Transverse colon (tissue), 4 donors: ENCODE measurements around the gene RBFA. TPM values are rescaled to one million over a fixed set of nuclear protein-coding genes. Genes with fewer than 3 reads are reported as not detected.

ENCODE experiments used
- DNase-seq: peaks from one replicate; pipeline ENCODE4 v3.0.0-alpha.2; 2019
- H3K27ac ChIP-seq, 4 donors: fragments of 200-600 bp; sonication (generic); 2 replicates each; pipeline ENCODE4 v1.5.1; 2016 to 2018; ENCODE audit warnings: inconsistent platforms in 4 of 4
- H3K27me3 ChIP-seq: fragments of 200-600 bp; sonication (generic); 2 replicates; pipeline ENCODE4 v1.5.1; 2017; ENCODE audit warnings: inconsistent platforms
- H3K36me3 ChIP-seq, 4 donors: fragments of 200-600 bp; sonication (generic); 2 replicates each; pipeline ENCODE4 v1.5.1; 2017 to 2019; ENCODE audit warnings: inconsistent platforms in 4 of 4
- H3K4me1 ChIP-seq, 4 donors: fragments of 200-600 bp; sonication (generic); 2 replicates each; pipeline ENCODE4 v1.5.1; 2017 to 2020; ENCODE audit warnings: inconsistent platforms in 4 of 4
- H3K4me3 ChIP-seq, 4 donors: fragments of 200-600 bp; sonication (generic); 1 replicate in 1 of 4; 2 replicates in 3 of 4; pipeline versions ENCODE4 v1.5.1 to v1.6.1; 2017 to 2019; ENCODE audit warnings: inconsistent platforms in 4 of 4
- H3K9me3 ChIP-seq, 2 donors: fragments of 200-600 bp; sonication (generic); 2 replicates each; pipeline ENCODE4 v1.5.1; 2017 to 2019; ENCODE audit warnings: inconsistent platforms in 2 of 2
- EP300 ChIP-seq: sonication (generic); formaldehyde crosslinking; IDR thresholded peaks from one replicate; pipeline ENCODE4 v1.6.1; 2017; ENCODE audit warnings: antibody characterized with exemption, low read depth
- POLR2A ChIP-seq: fragments of 450-650 bp; IDR thresholded peaks from one replicate; pipeline ENCODE4 v1.6.1; 2016; ENCODE audit warnings: antibody characterized with exemption, mild to moderate bottlenecking, moderate library complexity
- POLR2AphosphoS5 ChIP-seq, 3 donors: sonication (generic); formaldehyde crosslinking; IDR thresholded peaks; one replicate each; pipeline ENCODE4 v1.6.1; 2016; ENCODE audit warnings: antibody characterized with exemption in 3 of 3
- WGBS, 2 donors: methylation state at CpG; one replicate each; pipeline ENCODE4 v1.1.5; 2018; ENCODE audit warnings: low coverage in 1 of 2; 5-methylcytosine and 5-hydroxymethylcytosine counted together
- in situ Hi-C, 4 donors: fragments of 200-750 bp; cut with MboI; loops; one replicate each; pipeline versions ENCODE4 v1.15.0 to v1.15.1; 2017; ENCODE audit warnings: low sequenced_read_pairs in 3 of 4, low pct_ligation_motif_present in 1 of 4, low pct_unique_long_range_greater_than_20kb in 1 of 4
- intact Hi-C: fragments of 100-400 bp; cut with DNase I; formaldehyde crosslinking; loops from one replicate; pipeline ENCODE4 v1.15.1; 2023; ENCODE audit warnings: low total_unique reads
- total RNA-seq, 4 donors: library from RNA; depleted of rRNA; stranded (reverse); fragments of >200 nt; gene quantifications; one replicate each; pipeline ENCODE4 v1.1.0, GENCODE V29; 2016
- TF ChIP-seq, protein P1 (sequence below), 5 experiments: fragments of 200-600 bp in 3 of 5; fragments of 450-650 bp in 2 of 5; sonication (generic) in 3 of 5; IDR thresholded peaks; 1 replicate in 2 of 5; 2 replicates in 3 of 5; pipeline ENCODE4 v1.5.1; 2016 to 2017; ENCODE audit warnings: antibody characterized with exemption in 5 of 5, inconsistent platforms in 3 of 5, mild to moderate bottlenecking in 2 of 5, moderate library complexity in 1 of 5

Gene RBFA
- total RNA-seq, 4 donors from 2014 or later: 5.6 to 35.1 (median 25.8) TPM

DNA sequence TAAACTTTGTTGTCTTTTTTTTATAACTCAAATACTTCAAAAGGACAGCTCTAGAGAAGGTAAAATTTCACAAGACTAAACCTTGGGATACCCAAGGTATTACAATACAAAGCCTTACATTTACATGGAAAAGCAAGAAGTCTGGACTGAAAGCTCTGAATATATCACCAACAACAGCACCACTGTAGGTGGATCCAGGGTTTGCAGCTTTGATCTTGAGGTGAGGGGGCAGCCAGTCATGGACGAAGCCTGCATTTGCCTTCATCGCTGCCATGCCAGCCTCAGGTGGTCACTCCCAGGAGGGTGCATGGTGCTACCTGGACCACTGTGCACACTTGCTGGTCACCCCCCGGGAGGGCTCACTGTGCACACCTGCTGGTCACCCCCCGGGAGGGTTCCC is 36.6 kb downstream of the RBFA start:
- in situ Hi-C loops: no loop called here
- Histone ChIP-seq H3K36me3 (no peaks in the 10 kb centered on the region), H3K27ac (no peak overlapping the region), H3K4me1 (no peaks in the 10 kb centered on the region), H3K27me3 (no peaks in the 10 kb centered on the region), H3K4me3 (no peak overlapping the region), H3K9me3 (no peaks in the 10 kb centered on the region)
- no peak for DNase-seq
- WGBS, 2 donors: 96% methylated on average over 4 of the region's 4 CpGs; no CpG with 5 or more reads in 1 of the 2 donors
- intact Hi-C loops: no loop called here
- TF ChIP-seq EP300: no peak
- TF ChIP-seq, protein P1, sequence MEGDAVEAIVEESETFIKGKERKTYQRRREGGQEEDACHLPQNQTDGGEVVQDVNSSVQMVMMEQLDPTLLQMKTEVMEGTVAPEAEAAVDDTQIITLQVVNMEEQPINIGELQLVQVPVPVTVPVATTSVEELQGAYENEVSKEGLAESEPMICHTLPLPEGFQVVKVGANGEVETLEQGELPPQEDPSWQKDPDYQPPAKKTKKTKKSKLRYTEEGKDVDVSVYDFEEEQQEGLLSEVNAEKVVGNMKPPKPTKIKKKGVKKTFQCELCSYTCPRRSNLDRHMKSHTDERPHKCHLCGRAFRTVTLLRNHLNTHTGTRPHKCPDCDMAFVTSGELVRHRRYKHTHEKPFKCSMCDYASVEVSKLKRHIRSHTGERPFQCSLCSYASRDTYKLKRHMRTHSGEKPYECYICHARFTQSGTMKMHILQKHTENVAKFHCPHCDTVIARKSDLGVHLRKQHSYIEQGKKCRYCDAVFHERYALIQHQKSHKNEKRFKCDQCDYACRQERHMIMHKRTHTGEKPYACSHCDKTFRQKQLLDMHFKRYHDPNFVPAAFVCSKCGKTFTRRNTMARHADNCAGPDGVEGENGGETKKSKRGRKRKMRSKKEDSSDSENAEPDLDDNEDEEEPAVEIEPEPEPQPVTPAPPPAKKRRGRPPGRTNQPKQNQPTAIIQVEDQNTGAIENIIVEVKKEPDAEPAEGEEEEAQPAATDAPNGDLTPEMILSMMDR (IDR thresholded peaks at IDR 0.05): no peak
- no peak for TF ChIP-seq POLR2A
- no peak for TF ChIP-seq POLR2AphosphoS5 (IDR thresholded peaks at IDR 0.05)

DNA sequence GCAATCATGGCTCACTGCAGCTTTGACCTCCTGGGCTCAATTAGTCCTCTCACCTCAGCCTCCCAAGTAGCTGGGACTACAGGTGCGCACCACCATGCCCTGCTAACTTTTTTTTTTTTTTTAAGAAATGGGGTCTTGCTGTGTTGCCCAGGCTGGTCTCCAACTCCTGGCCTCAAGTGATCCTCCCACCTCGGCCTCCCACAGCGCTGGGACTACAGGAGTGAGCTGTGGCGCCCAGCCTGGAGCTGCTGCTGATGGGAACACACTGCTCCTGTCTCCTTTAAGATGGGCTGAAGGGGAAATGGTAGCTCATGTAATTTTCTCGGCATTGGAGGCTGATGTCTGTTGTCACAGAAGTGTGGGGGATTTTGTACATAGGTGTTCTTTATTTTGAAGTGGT is 39.9 kb downstream of the RBFA start:
- Histone ChIP-seq H3K9me3 (no peaks in the 10 kb centered on the region), H3K4me3 (no peak overlapping the region), H3K36me3 (no peaks in the 10 kb centered on the region), H3K27me3 (no peaks in the 10 kb centered on the region), H3K4me1 (no peaks in the 10 kb centered on the region), H3K27ac (no peak overlapping the region)
- intact Hi-C loops (no loop called here), in situ Hi-C loops (no loop called here)
- WGBS, 2 donors: 86% methylated on average over 5 of the region's 5 CpGs; no CpG with 5 or more reads in 1 of the 2 donors
- DNase-seq: no peak
- TF ChIP-seq, protein P1 (IDR thresholded peaks at IDR 0.05): no peak
- TF ChIP-seq POLR2A (no peak), POLR2AphosphoS5 (IDR thresholded peaks at IDR 0.05) (no peak)

DNA sequence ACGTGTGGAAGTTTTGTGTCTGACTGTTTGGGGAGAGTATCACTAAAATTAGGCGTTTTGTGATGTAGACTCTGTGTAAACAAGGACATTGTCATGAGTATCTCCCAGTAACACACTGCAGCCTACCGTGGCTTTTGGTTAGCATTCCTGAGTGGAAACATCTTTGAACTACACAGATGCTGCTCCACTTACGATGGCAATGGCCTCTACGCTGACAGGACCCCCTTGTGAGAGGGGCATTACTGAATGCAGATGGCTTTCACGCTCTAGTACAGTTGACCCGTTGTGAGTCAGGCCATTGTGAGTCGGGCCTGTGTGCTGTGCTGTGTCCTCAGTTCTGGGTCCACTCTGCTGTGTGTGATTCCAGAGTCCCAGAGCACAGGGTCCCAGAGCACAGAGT is 40.5 kb downstream of the RBFA start:
- intact Hi-C loops (no loop called here), in situ Hi-C loops (no loop called here)
- no peaks in the 10 kb centered on the region for H3K9me3 ChIP-seq
- no peak overlapping the region for H3K4me3 ChIP-seq
- H3K36me3 ChIP-seq: no peaks in the 10 kb centered on the region
- TF ChIP-seq EP300 (no peak), POLR2A (no peak), POLR2AphosphoS5 (IDR thresholded peaks at IDR 0.05) (no peak)
- TF ChIP-seq, protein P1 (IDR thresholded peaks at IDR 0.05): no peak
- 87% methylated on average over 7 of the region's 8 CpGs; no CpG with 5 or more reads in 1 of the 2 donors for WGBS, 2 donors
- no peaks in the 10 kb centered on the region for H3K27me3 ChIP-seq
- no peak for DNase-seq
- H3K4me1 ChIP-seq: no peaks in the 10 kb centered on the region
- no peak overlapping the region for H3K27ac ChIP-seq

DNA sequence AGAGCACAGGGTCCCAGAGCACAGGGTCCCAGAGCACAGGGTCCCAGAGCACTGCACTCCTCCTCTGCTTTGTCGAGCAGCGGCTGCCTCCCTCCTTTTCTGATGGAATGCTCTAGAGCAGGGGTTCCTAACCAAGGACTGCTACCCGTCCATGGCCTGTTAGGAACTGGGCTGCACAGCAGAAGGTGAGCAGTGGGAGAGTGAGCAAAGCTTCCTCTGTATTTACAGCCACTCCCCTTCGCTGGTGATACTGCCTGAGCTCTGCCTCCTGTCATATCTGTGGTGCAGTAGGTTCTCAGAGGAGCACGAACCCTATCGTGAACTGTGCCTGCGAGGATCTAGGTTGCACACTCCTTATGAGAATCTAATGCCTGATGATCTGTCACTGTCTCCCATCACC is 41.7 kb downstream of the RBFA start:
- intact Hi-C loops (no loop called here), in situ Hi-C loops (no loop called here)
- no peak overlapping the region for H3K27ac ChIP-seq
- no peaks in the 10 kb centered on the region for H3K36me3 ChIP-seq
- H3K27me3 ChIP-seq: no peaks in the 10 kb centered on the region
- WGBS, 2 donors: 90% methylated on average over 7 of the region's 7 CpGs; no CpG with 5 or more reads in 1 of the 2 donors
- TF ChIP-seq POLR2AphosphoS5 (IDR thresholded peaks at IDR 0.05): no peak
- no peak for TF ChIP-seq POLR2A
- no peak for TF ChIP-seq EP300
- TF ChIP-seq, protein P1 (IDR thresholded peaks at IDR 0.05): no peak
- H3K4me3 ChIP-seq: no peak overlapping the region
- no peaks in the 10 kb centered on the region for H3K9me3 ChIP-seq
- no peaks in the 10 kb centered on the region for H3K4me1 ChIP-seq
- no peak for DNase-seq
